ENCODE data around the gene CLPSL1. TPM values are rescaled to one million over a fixed set of nuclear protein-coding genes. Genes with fewer than 3 reads are reported as not detected.
"Not testable (repeated sequence)": the region's sequence is repeated elsewhere in the genome, so short reads cannot be mapped to it uniquely, and the experiment has no call there.

The CLPSL1 gene
- polyA plus RNA-seq (2013, experiment 1 of 2) = not detected
- not detected for polyA plus RNA-seq (2013, experiment 2 of 2)

- H3K79me1 ChIP-seq (ENCODE audit: low read length) = no peaks in the 10 kb centered on the region
- H3K4me3 ChIP-seq (ENCODE audit: low read length) = no peak within 1 kb of the TSS
- DNase-seq = no peak
- no CpG with 5 or more reads among the region's 7 CpGs for WGBS (ENCODE audit: extremely low coverage, insufficient coverage, low lambda C conversion rate)
- H3K27me3 ChIP-seq (ENCODE audit: insufficient read depth, low read length, poor library complexity) = no peaks in the 10 kb centered on the region
- no peak within 1 kb of the TSS for H3K9ac ChIP-seq (ENCODE audit: low read length)
- no peak within 1 kb of the TSS for H3K4me2 ChIP-seq (ENCODE audit: low read length)
- H2BK120ac ChIP-seq (ENCODE audit: low read depth, low read length) = no peak within 1 kb of the TSS
- no peak within 1 kb of the TSS for H2AK5ac ChIP-seq (ENCODE audit: low read length)
- no peak within 1 kb of the TSS for H2BK5ac ChIP-seq (ENCODE audit: low read length)
- no peak within 1 kb of the TSS for H3K27ac ChIP-seq (ENCODE audit: low read depth, low read length)
- H4K5ac ChIP-seq (ENCODE audit: low read length) = no peak within 1 kb of the TSS
- no peak within 1 kb of the TSS for H3K56ac ChIP-seq (ENCODE audit: low read length)
- H3K18ac ChIP-seq (ENCODE audit: low read length) = no peak within 1 kb of the TSS
- H3K36me3 ChIP-seq (ENCODE audit: control insufficient read depth, insufficient read depth, low read length) = no peaks in the 10 kb centered on the region
- no peak within 1 kb of the TSS for H4K8ac ChIP-seq (ENCODE audit: low read depth, low read length)
- no peak within 1 kb of the TSS for H3K23ac ChIP-seq (ENCODE audit: low read length)
- no peaks in the 10 kb centered on the region for H3K4me1 ChIP-seq (ENCODE audit: control insufficient read depth, low read depth, low read length)
- no peaks in the 10 kb centered on the region for H3K79me2 ChIP-seq (ENCODE audit: control insufficient read depth, insufficient read depth, low read length)
- H3K4ac ChIP-seq (ENCODE audit: low read depth, low read length) = no peak within 1 kb of the TSS
- no peak within 1 kb of the TSS for H2BK15ac ChIP-seq (replicated peaks; ENCODE audit: low read depth)
Observed at GRCh38 chr6:35780719-35781118, at the start of gene CLPSL1. TSS of gene CLPSL1 (plus strand) at chr6:35781019. CDS start at chr6:35781111, 92 bp downstream.

GRCh38 chr6:35731414-35731735 is 49.4 kb upstream of the CLPSL1 start:
- no peak overlapping the region for H3K23ac ChIP-seq (ENCODE audit: low read length)
- no peaks in the 10 kb centered on the region for H3K36me3 ChIP-seq (ENCODE audit: control insufficient read depth, insufficient read depth, low read length)
- peaks cover 13% of the 10 kb centered on the region for H3K4me1 ChIP-seq (ENCODE audit: control insufficient read depth, low read depth, low read length)
- H3K9ac ChIP-seq (ENCODE audit: low read length) = peak overlapping the region; percentile 70
- DNase-seq = peak; percentile 96
- H3K27ac ChIP-seq (ENCODE audit: low read depth, low read length) = peak overlapping the region; percentile 91
- no peaks in the 10 kb centered on the region for H3K79me2 ChIP-seq (ENCODE audit: control insufficient read depth, insufficient read depth, low read length)
- H2AK5ac ChIP-seq (ENCODE audit: low read length) = no peak overlapping the region
- peak overlapping the region; percentile 81 for H3K4me3 ChIP-seq (ENCODE audit: low read length)
- no peak overlapping the region for H2BK15ac ChIP-seq (replicated peaks; ENCODE audit: low read depth)
- H3K27me3 ChIP-seq (ENCODE audit: insufficient read depth, low read length, poor library complexity) = no peaks in the 10 kb centered on the region
- H3K56ac ChIP-seq (ENCODE audit: low read length) = peak overlapping the region; percentile 94
- WGBS (ENCODE audit: extremely low coverage, insufficient coverage, low lambda C conversion rate) = no CpG with 5 or more reads among the region's 23 CpGs
- peak overlapping the region; percentile 77 for H4K8ac ChIP-seq (ENCODE audit: low read depth, low read length)
- no peak overlapping the region for H3K4ac ChIP-seq (ENCODE audit: low read depth, low read length)
- no peak overlapping the region for H4K5ac ChIP-seq (ENCODE audit: low read length)
- H2BK120ac ChIP-seq (ENCODE audit: low read depth, low read length) = no peak overlapping the region
- peak overlapping the region; percentile 59 for H2BK5ac ChIP-seq (ENCODE audit: low read length)
- H3K4me2 ChIP-seq (ENCODE audit: low read length) = peak overlapping the region; percentile 58
- H3K79me1 ChIP-seq (ENCODE audit: low read length) = no peaks in the 10 kb centered on the region
- peak overlapping the region; percentile 91 for H3K18ac ChIP-seq (ENCODE audit: low read length)

GRCh38 chr6:35731736-35732532 is 48.9 kb upstream of the CLPSL1 start:
- Histone ChIP-seq H3K79me2 (ENCODE audit: control insufficient read depth, insufficient read depth, low read length) (no peaks in the 10 kb centered on the region), H3K79me1 (ENCODE audit: low read length) (no peaks in the 10 kb centered on the region), H2AK5ac (ENCODE audit: low read length) (peak overlapping the region; percentile 84), H3K36me3 (ENCODE audit: control insufficient read depth, insufficient read depth, low read length) (no peaks in the 10 kb centered on the region), H3K4ac (ENCODE audit: low read depth, low read length) (peak overlapping the region; percentile 38), H3K4me3 (ENCODE audit: low read length) (peak overlapping the region; percentile 81), H2BK120ac (ENCODE audit: low read depth, low read length) (no peak overlapping the region), H3K27ac (ENCODE audit: low read depth, low read length) (peak overlapping the region; percentile 95), H4K8ac (ENCODE audit: low read depth, low read length) (peak overlapping the region; percentile 77), H3K27me3 (ENCODE audit: insufficient read depth, low read length, poor library complexity) (no peaks in the 10 kb centered on the region), H3K23ac (ENCODE audit: low read length) (peak overlapping the region; percentile 68), H3K56ac (ENCODE audit: low read length) (peak overlapping the region; percentile 94), H2BK5ac (ENCODE audit: low read length) (peak overlapping the region; percentile 96), H4K5ac (ENCODE audit: low read length) (no peak overlapping the region), H3K18ac (ENCODE audit: low read length) (peak overlapping the region; percentile 91), H3K4me2 (ENCODE audit: low read length) (peak overlapping the region; percentile 95), H2BK15ac (replicated peaks; ENCODE audit: low read depth) (no peak overlapping the region), H3K9ac (ENCODE audit: low read length) (peak overlapping the region; percentile 88), H3K4me1 (ENCODE audit: control insufficient read depth, low read depth, low read length) (peaks cover 11% of the 10 kb centered on the region)
- WGBS (ENCODE audit: extremely low coverage, insufficient coverage, low lambda C conversion rate) = no CpG with 5 or more reads among the region's 61 CpGs
- peak; percentile 92 for DNase-seq

- no peak overlapping the region for H3K23ac ChIP-seq (ENCODE audit: low read length)
- H3K4me2 ChIP-seq (ENCODE audit: low read length) = no peak overlapping the region
- H3K27me3 ChIP-seq (ENCODE audit: insufficient read depth, low read length, poor library complexity) = no peaks in the 10 kb centered on the region
- no peak overlapping the region for H2AK5ac ChIP-seq (ENCODE audit: low read length)
- H3K79me2 ChIP-seq (ENCODE audit: control insufficient read depth, insufficient read depth, low read length) = no peaks in the 10 kb centered on the region
- no peak overlapping the region for H3K4me3 ChIP-seq (ENCODE audit: low read length)
- H2BK120ac ChIP-seq (ENCODE audit: low read depth, low read length) = no peak overlapping the region
- H2BK5ac ChIP-seq (ENCODE audit: low read length) = no peak overlapping the region
- no peak overlapping the region for H3K56ac ChIP-seq (ENCODE audit: low read length)
- no peaks in the 10 kb centered on the region for H3K36me3 ChIP-seq (ENCODE audit: control insufficient read depth, insufficient read depth, low read length)
- H3K4ac ChIP-seq (ENCODE audit: low read depth, low read length) = no peak overlapping the region
- no peak overlapping the region for H4K5ac ChIP-seq (ENCODE audit: low read length)
- no peak overlapping the region for H3K9ac ChIP-seq (ENCODE audit: low read length)
- no peak overlapping the region for H2BK15ac ChIP-seq (replicated peaks; ENCODE audit: low read depth)
- H3K79me1 ChIP-seq (ENCODE audit: low read length) = no peaks in the 10 kb centered on the region
- no CpG with 5 or more reads among the region's 8 CpGs for WGBS (ENCODE audit: extremely low coverage, insufficient coverage, low lambda C conversion rate)
- no peak overlapping the region for H4K8ac ChIP-seq (ENCODE audit: low read depth, low read length)
- no peak for DNase-seq
- H3K18ac ChIP-seq (ENCODE audit: low read length) = no peak overlapping the region
- H3K4me1 ChIP-seq (ENCODE audit: control insufficient read depth, low read depth, low read length) = peaks cover 5% of the 10 kb centered on the region
- no peak overlapping the region for H3K27ac ChIP-seq (ENCODE audit: low read depth, low read length)
Observed at GRCh38 chr6:35733633-35734032, 47.2 kb upstream of the CLPSL1 start.

- H3K4me2 ChIP-seq (ENCODE audit: low read length); H3K27ac ChIP-seq (ENCODE audit: low read depth, low read length); H3K18ac ChIP-seq (ENCODE audit: low read length); H3K27me3 ChIP-seq (ENCODE audit: insufficient read depth, low read length, poor library complexity); H2BK5ac ChIP-seq (ENCODE audit: low read length); H2BK15ac ChIP-seq (replicated peaks; ENCODE audit: low read depth); H3K79me2 ChIP-seq (ENCODE audit: control insufficient read depth, insufficient read depth, low read length); H2AK5ac ChIP-seq (ENCODE audit: low read length); H3K79me1 ChIP-seq (ENCODE audit: low read length); H3K56ac ChIP-seq (ENCODE audit: low read length); H3K4ac ChIP-seq (ENCODE audit: low read depth, low read length); DNase-seq; H3K4me1 ChIP-seq (ENCODE audit: control insufficient read depth, low read depth, low read length); H3K9ac ChIP-seq (ENCODE audit: low read length); H4K8ac ChIP-seq (ENCODE audit: low read depth, low read length); H4K5ac ChIP-seq (ENCODE audit: low read length); H3K23ac ChIP-seq (ENCODE audit: low read length); H3K36me3 ChIP-seq (ENCODE audit: control insufficient read depth, insufficient read depth, low read length); H2BK120ac ChIP-seq (ENCODE audit: low read depth, low read length); H3K4me3 ChIP-seq (ENCODE audit: low read length): not testable (repeated sequence)
- no CpG with 5 or more reads among the region's 12 CpGs for WGBS (ENCODE audit: extremely low coverage, insufficient coverage, low lambda C conversion rate)
Observed at GRCh38 chr6:35734319-35734718, 46.5 kb upstream of the CLPSL1 start.
